HepG2 (cell line): ENCODE data around the gene HSPE1. TPM values are rescaled to one million over a fixed set of nuclear protein-coding genes. Genes with fewer than 3 reads are reported as not detected.

Source experiments
- ARID2 ChIP-seq: sonication (generic); formaldehyde crosslinking; IDR thresholded peaks from 2 replicates; pipeline ENCODE4 v1.8.1; 2022; ENCODE audit warnings: mild to moderate bottlenecking, missing genetic modification reagents, borderline replicate concordance
- CBFB ChIP-seq: sonication (generic); formaldehyde crosslinking; IDR thresholded peaks from 2 replicates; pipeline ENCODE4 v1.4.0; 2020; ENCODE audit warnings: missing genetic modification reagents
- FOXP1 ChIP-seq, 2 experiments: fragments of 450-650 bp in 1 of 2; IDR thresholded peaks; 2 replicates each; pipeline ENCODE4 v1.6.1; 2017 to 2018; ENCODE audit warnings: antibody characterized with exemption in 1 of 2
- GABPA ChIP-seq, 2 experiments: IDR thresholded peaks; 2 replicates each; pipeline ENCODE4 v1.6.1; 2011 to 2016; ENCODE audit warnings: low read depth in 2 of 2, low read length in 1 of 2, missing biosample characterization in 1 of 2, missing genetic modification characterization in 1 of 2
- GTF2F1 ChIP-seq: fragments of 150-350 bp; IDR thresholded peaks from 2 replicates; pipeline ENCODE4 v1.6.1; 2014; ENCODE audit warnings: low read length
- HCFC1 ChIP-seq: fragments of 150-350 bp; IDR thresholded peaks from 2 replicates; pipeline ENCODE4 v1.6.1; 2014; ENCODE audit warnings: low read depth, low read length
- HNF4A ChIP-seq: sonication (generic); formaldehyde crosslinking; IDR thresholded peaks from 2 replicates; pipeline ENCODE4 v1.4.0; 2020; ENCODE audit warnings: missing genetic modification reagents
- HNRNPK ChIP-seq: fragments of 200-400 bp; formaldehyde crosslinking; IDR thresholded peaks from 2 replicates; pipeline ENCODE4 v1.6.1; 2018; ENCODE audit warnings: low read length, low read depth, moderate library complexity, mild to moderate bottlenecking; ENCODE audit not compliant: poor library complexity, severe bottlenecking
- HNRNPUL1 ChIP-seq: fragments of 200-400 bp; formaldehyde crosslinking; IDR thresholded peaks from 2 replicates; pipeline ENCODE4 v1.6.1; 2017; ENCODE audit warnings: low read depth, mild to moderate bottlenecking, low read length, moderate library complexity
- ISX ChIP-seq: sonication (generic); formaldehyde crosslinking; conservative IDR thresholded peaks from 2 replicates; pipeline ENCODE4 v1.5.0; 2020; ENCODE audit warnings: missing genetic modification reagents
- MXD1 ChIP-seq: sonication (generic); formaldehyde crosslinking; IDR thresholded peaks from 2 replicates; pipeline ENCODE4 v1.4.0; 2020; ENCODE audit warnings: mild to moderate bottlenecking, missing genetic modification reagents
- NFE2L1 ChIP-seq: sonication (generic); formaldehyde crosslinking; IDR thresholded peaks from 2 replicates; pipeline ENCODE4 v1.4.0; 2020; ENCODE audit warnings: missing genetic modification reagents, mild to moderate bottlenecking, borderline replicate concordance
- PCBP2 ChIP-seq: fragments of 200-400 bp; formaldehyde crosslinking; optimal IDR thresholded peaks from 2 replicates; pipeline ENCODE3; 2018; ENCODE audit warnings: low read length, low read depth; ENCODE audit not compliant: poor library complexity, severe bottlenecking
- PRDM10 ChIP-seq: sonication (generic); formaldehyde crosslinking; IDR thresholded peaks from 2 replicates; pipeline ENCODE4 v1.4.0; 2020; ENCODE audit warnings: low read depth, missing genetic modification reagents
- RAD51 ChIP-seq: fragments of 450-650 bp; IDR thresholded peaks from 2 replicates; pipeline ENCODE4 v1.6.1; 2016; ENCODE audit warnings: borderline replicate concordance
- SMARCC2 ChIP-seq: fragments of 450-650 bp; IDR thresholded peaks from 2 replicates; pipeline ENCODE4 v1.6.1; 2017; ENCODE audit warnings: antibody characterized with exemption, mild to moderate bottlenecking
- SP1 ChIP-seq, 2 experiments: fragments of 450-650 bp in 1 of 2; sonication (generic) in 1 of 2; formaldehyde crosslinking in 1 of 2; IDR thresholded peaks; 2 replicates each; pipeline versions ENCODE4 v1.4.0 to v1.6.1; 2016 to 2020; ENCODE audit warnings: missing genetic modification reagents in 1 of 2
- SPEN ChIP-seq: sonication (generic); formaldehyde crosslinking; IDR thresholded peaks from 2 replicates; pipeline ENCODE4 v1.5.1; 2020; ENCODE audit warnings: low read depth, mild to moderate bottlenecking, missing genetic modification reagents
- ZNF496 ChIP-seq: sonication (generic); formaldehyde crosslinking; IDR thresholded peaks from 2 replicates; pipeline ENCODE4 v1.8.1; 2023; ENCODE audit warnings: mild to moderate bottlenecking, moderate library complexity, missing genetic modification reagents; ENCODE audit not compliant: insufficient replicate concordance
- ZNF605 ChIP-seq: sonication (generic); formaldehyde crosslinking; IDR thresholded peaks from 2 replicates; pipeline ENCODE4 v1.8.0; 2022; ENCODE audit warnings: mild to moderate bottlenecking, missing genetic modification reagents
- ZNF691 ChIP-seq: sonication (generic); formaldehyde crosslinking; IDR thresholded peaks from 2 replicates; pipeline ENCODE4 v1.4.0; 2020; ENCODE audit warnings: missing genetic modification reagents, low read depth, mild to moderate bottlenecking, borderline replicate concordance
- ZNF737 ChIP-seq: sonication (generic); formaldehyde crosslinking; IDR thresholded peaks from 2 replicates; pipeline ENCODE4 v1.5.0; 2020; ENCODE audit warnings: missing genetic modification reagents, mild to moderate bottlenecking, borderline replicate concordance
- ZNF746 ChIP-seq: sonication (generic); formaldehyde crosslinking; IDR thresholded peaks from 2 replicates; pipeline ENCODE4 v1.8.0; 2022; ENCODE audit warnings: mild to moderate bottlenecking, missing genetic modification reagents
- polyA plus RNA-seq, 8 experiments: library from polyadenylated mRNA; depleted of rRNA in 3 of 8; stranded (reverse) in 7 of 8; unstranded in 1 of 8; fragments of >200 nt; fragmentation: Illumina TruSeq in 4 of 8; extraction: Trizol in 4 of 8; gene quantifications; 2 replicates each; pipeline versions ENCODE4 v1.2.1 to v1.2.3, GENCODE V29; 2011 to 2016; ENCODE audit warnings: low read depth in 4 of 8, missing spikeins in 1 of 8, mixed read lengths in 1 of 8; ENCODE audit not compliant: insufficient read depth in 1 of 8
- total RNA-seq, 5 experiments: library from RNA; depleted of rRNA; stranded (reverse); fragments of >200 nt; fragmentation: Illumina TruSeq; extraction: Trizol; gene quantifications; 2 replicates each; pipeline ENCODE4 v1.2.3, GENCODE V29; 2016; ENCODE audit warnings: low read depth in 1 of 5

Gene HSPE1
- total and polyA plus RNA-seq, 2 of the 13 experiments (the other 11 are each of a cell fraction or from before 2014, with no cell fraction given), result 244 to 823 TPM

GRCh38 chr2:197453123-197453913 lies 46.9 kb upstream of the HSPE1 start, which contains the start of gene COQ10B (continued):
- TF ChIP-seq PRDM10 (CRISPR knock-in tag) (peak; percentile 88), HCFC1 (peak; percentile 20), GTF2F1 (no peak), HNRNPK (no peak), ZNF496 (CRISPR knock-in tag) (no peak), FOXP1 (IDR thresholded peaks at IDR 0.05) (no peak), FOXP1 (CRISPR knock-in tag; IDR thresholded peaks at IDR 0.05) (peak; percentile 3; the same call in 1 of the 2 replicates), NFE2L1 (CRISPR knock-in tag) (peak; percentile 56; the same call in 1 of the 2 replicates), HNF4A (CRISPR knock-in tag) (0 out of 2 replicates have a peak, but pooled peaks have one; percentile 14), SMARCC2 (no peak), ZNF691 (CRISPR knock-in tag) (peak; percentile 75), CBFB (CRISPR knock-in tag) (peak; percentile 70; the same call in 1 of the 2 replicates), RAD51 (no peak), SP1 (IDR thresholded peaks at IDR 0.05) (no peak), SP1 (CRISPR knock-in tag; IDR thresholded peaks at IDR 0.05) (peak; percentile 96), ZNF605 (CRISPR knock-in tag) (peak; percentile 93), ISX (CRISPR knock-in tag) (no peak), HNRNPUL1 (peak; percentile 73; the same call in 1 of the 2 replicates), GABPA (IDR thresholded peaks at IDR 0.05; ENCODE audit: low read depth, low read length) (peak; percentile 44), GABPA (CRISPR knock-in tag; IDR thresholded peaks at IDR 0.05; ENCODE audit: low read depth) (peak; percentile 88), ZNF746 (peak; percentile 59; the same call in 1 of the 2 replicates), PCBP2 (no peak), MXD1 (0 out of 2 replicates have a peak, but pooled peaks have one; percentile 75), ARID2 (CRISPR knock-in tag) (peak; percentile 76), SPEN (CRISPR knock-in tag) (peak; percentile 80), ZNF737 (CRISPR knock-in tag) (no peak)
